ENCODE data around the gene CSTPP1.
"Not testable (repeated sequence)": the region's sequence is repeated elsewhere in the genome, so short reads cannot be mapped to it uniquely, and the experiment has no call there.

The CSTPP1 gene

DNA sequence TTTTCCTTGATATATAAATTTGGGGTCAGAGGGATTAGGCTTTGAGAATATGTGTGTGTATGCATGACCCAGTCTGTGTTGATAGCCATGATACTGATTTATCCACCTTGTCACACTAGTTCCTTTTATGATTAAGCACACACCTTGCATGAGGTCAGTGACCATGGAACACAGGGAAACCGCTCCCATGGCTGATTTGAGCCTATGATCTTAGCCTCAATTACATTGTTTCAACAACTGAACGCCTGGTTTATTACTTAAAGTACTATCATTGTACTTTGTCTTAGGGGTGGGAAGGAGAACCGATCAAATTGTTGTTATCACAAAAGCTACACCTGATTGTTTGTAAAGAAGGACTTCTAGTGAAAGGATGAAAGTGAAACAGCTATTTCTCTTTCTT, 169.4 kb downstream of the CSTPP1 start:
- no peak for DNase-seq

DNA sequence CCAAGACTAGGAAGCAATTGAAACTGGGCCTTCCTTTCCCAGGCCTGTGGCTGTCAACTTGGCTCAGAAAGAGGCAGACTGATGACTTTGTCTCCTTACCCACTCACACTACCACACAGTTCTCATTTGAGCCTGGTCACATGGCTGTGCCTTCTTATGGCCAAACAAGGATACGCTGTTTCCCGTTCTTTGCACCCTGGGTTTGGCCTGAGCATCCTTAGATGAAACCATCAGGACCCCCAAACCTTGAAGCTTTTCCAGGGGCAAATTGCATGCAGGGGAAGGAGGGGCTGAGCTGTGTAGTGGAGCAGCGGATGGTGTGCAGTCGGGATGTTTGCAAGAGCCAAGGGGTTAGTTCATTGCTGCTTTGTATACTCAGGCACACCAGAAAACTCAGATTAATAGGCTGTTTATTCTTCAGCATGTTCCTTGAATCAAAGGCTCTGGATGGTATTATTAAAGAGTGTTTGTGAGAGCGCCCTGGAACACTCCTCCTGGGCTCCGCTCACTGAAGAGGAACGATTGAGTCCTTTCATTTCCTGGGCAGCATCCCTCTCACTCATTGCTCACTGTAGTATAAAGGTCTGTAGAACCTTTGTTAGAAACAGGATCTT, 170.3 kb downstream of the CSTPP1 start:
- DNase-seq = no peak

DNA sequence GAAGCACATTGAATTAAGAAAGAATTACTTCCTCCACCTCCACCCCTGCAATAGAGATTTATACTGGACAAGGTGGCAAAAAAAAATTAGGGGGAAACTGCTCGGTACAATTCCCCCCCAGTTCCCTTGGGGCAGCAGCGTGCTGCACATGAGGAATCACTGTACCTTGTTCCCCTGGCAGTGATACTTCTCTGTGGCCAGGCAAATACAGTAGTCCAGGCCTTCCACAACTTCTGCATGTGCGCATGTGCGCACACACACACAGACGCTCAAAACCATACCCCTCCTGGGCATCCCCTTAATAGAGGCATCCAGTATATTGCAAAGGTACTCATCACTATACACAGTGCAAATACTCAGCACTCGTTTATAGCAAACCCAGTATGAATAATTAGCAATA, 171.2 kb downstream of the CSTPP1 start:
- DNase-seq = no peak

DNA sequence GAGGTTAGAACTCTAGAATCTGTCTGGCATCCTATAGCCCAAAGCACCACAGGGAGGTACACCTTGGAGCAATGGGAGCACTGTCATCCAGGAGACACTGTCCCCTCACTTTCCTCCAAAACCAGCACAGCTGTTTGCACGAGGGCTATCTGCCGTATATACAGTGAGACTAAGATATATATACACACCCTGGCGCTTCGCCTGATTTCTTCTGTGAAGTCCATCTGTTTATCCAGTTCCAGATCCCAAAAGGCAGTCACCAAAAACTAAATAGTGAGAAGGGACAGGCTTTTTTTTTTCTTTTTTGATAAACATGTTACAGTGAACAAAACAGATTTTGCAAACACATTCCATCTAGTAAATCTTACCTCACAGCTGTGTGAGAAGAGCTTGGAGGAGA, 171.7 kb downstream of the CSTPP1 start:
- no peak for DNase-seq

DNA sequence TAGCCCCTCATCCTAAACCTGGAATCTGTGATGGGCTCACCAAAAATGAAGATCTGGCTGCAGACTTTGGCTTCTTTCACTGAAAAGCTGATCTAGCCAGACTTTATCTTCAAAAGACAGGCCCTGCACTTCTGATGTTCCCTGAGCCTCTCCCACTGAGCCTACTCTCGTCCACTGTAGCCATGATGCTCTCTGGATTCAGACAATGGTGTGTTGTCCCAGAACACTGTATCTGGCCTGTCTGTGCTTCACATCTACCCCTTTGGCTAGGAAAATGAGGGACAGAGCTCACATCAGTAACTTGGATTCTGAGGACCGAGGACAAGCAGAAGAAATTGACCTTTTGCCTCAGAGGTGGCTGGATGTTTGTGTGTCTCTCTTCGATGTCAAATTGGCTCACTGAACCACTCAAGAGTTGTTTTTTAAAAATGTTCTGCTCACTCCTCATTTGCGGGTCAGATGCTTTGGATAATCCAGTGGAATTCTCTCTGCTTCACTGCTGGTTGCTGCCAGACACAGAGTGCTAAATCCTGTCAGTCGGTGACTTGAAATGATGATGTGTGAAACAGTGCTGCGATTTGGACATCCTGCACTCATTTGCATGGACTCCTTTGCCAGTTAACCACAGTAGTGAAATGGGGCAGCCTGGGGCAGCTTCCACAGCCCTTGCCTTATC, 172.6 kb downstream of the CSTPP1 start:
- no peak for DNase-seq

DNA sequence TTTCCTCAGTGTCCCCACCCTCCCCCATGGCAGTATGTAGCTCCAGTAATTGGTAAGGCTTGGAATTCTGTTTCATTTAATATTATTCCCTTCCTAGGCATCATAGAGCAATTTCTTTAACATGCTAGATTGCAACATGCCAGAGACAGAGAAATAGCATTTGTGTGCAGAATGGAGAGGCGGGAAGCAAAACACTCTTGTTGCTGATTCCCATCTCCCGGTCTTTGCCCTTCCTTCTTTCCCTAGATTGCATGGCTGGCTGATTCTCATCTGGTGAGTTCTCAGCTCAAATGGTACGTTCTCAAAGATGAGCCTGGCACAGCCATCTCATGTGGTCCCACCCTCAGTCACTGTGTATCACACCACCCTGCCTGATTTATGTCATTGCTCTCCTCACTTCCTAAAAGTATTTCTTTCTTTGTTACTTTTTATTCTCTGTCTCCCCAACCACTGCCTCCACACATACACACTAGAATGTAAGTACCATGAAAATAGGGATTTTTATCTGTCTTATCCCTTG, 173.2 kb downstream of the CSTPP1 start:
- DNase-seq = no peak

DNA sequence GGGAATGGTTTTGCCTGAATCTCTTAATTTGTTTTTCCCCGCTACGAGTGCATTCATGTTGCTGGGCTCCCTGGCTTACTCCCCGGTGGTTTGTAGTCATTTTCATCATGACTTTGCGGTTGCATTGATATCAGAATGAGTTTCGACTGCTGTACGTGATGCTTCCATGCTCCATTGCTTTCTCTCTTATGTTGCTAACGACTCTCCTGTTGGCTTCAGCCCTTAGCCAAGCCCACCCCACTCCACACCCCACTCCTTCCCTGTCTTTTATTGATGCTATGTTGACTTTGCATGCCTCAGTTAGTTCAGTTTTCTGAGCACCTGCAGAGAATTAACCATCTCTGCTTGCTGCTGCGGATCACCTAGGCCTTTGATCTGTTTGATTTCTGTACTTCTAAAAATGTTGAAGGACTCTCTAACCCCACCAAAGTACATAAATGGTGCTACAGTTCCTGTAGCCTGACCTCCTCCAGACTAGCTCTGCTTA, 174.8 kb downstream of the CSTPP1 start:
- peak; percentile 94 for DNase-seq

DNA sequence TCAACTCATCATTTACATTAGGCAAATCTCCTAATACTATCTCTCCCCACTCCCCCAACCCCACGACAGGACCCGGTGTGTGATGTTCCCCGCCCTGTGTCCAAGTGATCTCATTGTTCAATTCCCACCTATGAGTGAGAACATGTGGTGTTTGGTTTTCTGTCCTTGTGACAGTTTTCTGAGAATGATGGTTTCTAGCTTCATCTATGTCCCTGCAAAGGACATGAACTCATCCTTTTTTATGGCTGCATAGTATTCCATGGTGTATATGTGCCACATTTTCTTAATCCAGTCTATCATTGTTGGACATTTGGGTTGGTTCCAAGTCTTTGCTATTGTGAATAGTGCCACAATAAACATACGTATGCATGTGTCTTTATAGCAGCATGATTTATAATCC, 176.4 kb downstream of the CSTPP1 start:
- not testable (repeated sequence) for DNase-seq

DNA sequence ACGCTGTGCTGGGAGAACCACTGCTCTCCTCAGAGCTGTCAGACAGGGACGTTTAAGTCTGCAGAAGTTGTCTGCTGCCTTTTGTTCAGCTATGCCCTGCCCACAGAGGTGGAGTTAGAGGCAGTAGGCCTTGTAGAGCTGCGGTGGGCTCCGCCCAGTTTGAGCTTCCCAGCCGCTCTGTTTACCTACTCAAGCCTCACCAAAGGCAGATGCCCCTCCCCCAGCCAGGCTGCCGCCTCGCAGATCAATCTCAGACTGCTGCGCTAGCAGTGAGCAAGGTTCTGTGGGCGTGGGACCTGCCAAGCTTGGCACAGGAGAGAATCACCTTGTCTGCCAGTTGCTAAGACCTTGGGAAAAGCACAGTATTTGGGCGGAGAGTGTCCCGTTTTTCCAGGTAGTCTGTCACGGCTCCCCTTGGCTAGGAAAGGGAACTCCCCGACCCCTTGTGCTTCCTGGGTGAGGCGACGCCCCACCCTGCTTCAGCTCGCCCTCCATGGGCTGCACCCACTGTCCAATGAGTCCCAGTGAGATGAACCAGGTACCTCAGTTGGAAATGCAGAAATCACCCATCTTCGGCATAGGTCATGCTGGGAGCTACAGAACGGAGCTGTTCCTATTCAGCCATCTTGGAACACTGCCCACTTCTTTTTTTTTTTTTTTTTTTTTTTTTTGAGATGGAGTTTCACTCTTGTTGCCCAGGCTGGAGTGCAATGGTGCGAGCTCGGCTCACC, 182.6 kb downstream of the CSTPP1 start:
- not testable (repeated sequence) for DNase-seq

DNA sequence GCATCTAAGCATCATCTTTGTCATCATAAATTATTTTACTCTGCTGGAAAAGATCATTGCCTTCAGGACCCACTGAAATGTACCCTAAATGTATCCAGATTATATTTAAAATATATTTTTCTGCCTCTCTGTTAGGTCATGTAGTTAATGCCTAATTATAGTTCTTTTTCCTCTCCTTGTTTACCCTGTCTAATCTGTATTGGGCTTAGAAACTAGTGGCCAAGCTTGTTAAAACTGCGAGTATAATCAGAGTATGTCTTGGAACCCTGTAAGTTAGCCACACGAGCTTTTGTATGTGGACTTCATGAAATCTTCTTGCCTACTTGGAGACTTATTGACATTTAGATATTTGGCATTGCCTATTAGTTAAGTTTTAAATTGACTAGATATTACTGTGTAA, 184.5 kb downstream of the CSTPP1 start:
- no peak for DNase-seq

DNA sequence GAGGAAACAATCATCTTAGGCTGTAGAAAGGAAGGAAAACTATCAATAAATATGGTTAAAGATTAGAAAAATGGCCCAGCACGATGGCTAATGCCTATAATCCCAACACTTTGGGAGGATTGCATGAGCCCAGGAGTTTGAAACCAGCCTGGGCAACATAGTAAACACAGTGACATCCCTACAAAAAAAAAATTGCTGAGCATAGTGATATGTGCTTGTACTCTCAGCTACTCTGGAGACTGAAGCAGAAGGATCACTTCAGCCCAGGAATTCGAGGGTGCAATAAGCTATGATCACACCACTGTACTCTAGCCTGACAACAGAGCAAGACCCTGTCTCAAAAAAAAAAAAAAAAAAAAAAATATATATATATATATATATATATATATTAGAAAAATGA, 185.2 kb downstream of the CSTPP1 start:
- DNase-seq = no peak

DNA sequence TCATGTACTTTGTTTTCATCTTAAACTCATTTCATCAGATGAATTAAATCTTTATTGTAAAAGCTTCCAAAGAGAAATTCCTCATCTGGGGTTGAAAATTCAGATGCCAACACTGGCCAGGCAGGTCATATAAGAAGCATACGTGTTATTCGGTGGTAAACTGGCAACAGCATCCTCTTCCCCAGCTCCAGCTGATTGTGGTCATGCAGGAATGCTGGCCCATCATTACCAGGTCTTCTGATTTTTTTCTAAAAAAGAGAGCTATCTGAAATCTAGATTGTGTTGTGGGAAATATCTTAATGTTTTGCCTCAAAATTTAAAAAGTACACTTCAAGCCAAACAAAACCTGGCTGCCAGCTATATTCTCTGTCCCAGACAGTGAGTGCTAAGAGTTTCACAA, 186.5 kb downstream of the CSTPP1 start:
- DNase-seq = no peak

DNA sequence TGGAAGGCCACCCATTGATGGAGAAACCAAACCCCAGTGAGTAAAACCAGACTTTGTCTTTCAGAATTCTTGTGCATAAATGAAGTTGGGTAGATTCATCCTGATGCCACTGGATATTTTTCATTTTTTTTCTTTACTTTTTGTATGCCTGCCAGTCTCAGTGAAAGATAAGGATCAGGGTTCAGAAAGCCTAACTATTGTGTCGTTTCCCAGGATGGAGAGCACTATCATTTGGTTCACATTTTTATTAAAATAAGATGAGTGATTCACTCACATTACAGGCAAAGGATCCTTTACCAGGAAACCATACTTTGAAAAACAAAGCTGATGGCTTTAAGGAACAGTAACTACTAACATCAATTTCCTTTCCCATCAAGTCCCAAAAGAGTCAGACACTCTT, 188.1 kb downstream of the CSTPP1 start:
- DNase-seq = no peak

DNA sequence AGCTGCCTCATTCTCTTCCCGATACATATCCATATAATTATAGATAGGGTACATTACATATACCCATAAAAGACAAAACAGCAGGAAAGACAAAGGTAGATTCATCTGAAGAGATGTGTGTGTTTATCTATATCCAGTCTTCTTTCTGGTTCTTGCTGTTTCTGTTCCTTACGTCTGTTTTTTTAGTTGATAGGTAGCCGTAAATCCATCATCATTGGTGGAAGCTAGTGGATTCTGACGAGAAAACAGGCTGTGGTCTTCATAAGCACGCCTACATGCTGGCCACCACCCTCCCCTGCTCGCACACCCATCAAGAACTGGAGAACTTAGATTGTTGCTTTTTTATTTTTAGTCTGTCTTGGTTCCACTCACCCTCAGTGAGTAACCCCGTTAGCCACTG, 188.5 kb downstream of the CSTPP1 start:
- no peak for DNase-seq

DNA sequence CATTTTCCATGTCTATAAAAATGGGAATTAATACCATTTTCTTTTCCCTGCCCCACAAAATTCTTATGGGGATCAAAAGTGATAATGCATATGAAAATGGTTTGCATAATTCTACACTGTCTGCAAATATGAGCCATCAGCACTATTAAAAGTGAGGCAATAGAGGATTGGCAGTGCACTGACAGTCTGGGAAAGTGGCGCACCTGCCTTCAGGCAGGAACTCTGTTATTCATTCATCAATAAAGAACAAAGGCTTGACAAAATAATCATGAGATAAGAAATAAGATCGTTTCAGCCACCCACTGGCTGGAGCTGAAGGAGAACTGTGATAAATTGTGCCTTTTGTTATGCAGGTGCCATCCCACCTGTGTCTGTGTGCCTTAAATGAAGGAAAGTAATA, 190.7 kb downstream of the CSTPP1 start:
- no peak for DNase-seq

DNA sequence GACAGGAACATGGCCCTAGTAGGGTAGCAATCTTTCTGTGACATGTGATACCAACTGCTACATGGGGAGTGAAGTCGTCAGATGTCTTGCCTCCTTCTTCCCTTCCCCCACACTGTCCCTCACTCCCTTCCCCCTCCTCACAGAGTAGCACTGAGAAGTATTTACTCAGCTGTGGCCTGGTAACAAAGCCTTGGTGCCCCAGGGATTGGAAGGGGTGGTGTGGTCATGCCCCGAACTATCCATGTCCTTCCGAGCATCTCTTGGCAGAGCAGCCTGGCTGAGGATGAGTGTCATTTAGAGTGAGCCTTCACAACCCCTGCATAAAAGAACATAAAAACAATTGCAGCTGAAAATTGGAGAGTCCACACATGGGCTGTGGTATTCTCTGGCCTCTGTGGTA, 194.0 kb downstream of the CSTPP1 start:
- no peak for DNase-seq

DNA sequence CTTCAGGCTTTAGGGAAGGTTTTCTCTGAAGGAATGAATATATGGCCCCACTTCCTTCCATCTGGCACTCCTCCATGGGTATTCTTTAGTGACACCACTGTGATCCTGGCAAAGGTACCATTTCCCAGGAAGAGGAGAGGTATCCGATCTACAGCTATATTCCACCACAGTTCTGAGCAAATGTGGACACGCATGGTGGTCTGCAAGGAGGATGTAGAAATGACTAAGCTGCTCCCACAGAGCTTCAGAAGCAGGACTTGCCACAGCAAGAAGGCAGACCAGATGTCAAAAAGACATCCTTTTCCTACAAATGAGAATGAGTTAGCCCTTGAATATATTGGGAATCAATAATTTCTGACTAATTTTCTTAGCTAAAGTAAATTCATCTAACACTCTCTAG, 194.6 kb downstream of the CSTPP1 start:
- DNase-seq = no peak

DNA sequence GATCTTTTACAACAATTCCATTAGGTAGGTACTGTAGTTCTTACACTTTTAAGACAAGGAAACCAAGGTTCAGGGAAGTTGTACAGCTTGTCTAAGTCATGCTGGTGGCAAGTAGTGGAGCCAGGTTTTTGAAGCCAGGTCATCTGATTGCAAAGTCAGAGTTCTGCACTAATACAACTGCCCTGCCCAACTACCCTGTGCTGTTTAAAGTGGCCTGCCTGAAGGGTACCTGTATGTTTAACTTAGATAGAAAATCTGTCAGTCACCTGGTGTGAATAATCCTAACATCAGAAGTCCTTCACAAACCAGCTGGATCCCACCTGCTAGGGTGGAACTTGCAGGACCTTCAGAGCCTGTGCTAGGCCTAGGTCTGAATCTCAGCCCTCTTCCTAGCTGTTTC, 195.9 kb downstream of the CSTPP1 start:
- no peak for DNase-seq

DNA sequence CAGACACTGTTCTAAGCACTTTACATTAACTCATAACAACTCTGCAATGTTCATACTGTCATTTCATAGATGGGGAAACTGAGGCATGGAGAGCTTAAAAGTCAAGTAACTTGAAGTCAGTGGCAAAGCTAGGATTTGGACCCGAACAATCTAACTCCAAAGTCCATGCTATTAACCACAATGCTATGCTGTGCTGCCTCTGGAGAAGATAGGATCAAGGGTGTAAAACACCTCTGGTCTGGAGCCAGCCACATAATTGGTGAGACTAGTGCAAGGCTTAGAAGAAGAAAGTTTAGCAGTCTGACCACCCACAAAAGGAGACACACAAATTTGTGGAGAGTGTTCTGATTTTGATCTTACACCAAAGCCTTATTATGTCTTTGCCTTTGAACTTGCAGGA, 196.4 kb downstream of the CSTPP1 start:
- DNase-seq = no peak

DNA sequence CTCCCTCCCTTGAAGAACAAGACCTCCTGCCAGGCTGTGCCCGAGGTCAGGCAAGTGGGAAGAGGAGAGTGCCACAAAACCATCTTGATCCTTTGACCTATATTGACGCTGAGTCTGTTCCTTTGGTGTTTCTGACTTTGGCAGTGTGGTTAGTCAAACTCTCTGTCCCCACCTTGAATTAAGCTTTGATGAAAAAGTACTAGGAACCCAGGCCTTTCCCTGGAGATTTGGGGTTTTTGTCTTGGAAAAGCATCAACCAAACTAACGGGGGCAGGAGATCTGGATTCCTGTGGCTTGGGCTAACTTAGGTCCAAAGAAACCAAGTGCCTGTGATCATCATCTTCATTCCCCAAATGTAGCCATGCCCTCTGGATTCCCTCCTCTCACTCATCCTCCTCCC, 199.8 kb downstream of the CSTPP1 start:
- no peak for DNase-seq

DNA sequence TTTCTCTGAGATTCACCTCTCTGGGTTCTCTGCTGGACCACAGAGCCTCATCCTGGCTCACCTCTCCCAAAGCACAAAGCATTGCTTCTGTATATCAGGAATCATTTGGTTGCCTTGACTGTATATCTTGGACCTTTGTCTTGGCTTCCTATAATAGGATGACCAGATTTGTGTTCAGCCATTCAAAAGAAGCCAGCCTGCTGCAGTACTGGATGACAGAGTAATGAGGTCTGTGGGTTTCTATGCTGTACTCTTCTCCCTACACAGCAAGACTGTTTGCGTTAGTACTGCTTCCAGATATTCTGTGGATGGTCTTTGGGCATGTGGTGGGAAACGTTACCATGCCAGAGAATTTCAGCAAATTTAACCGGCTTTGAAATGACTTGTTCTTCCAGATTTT, 200.4 kb downstream of the CSTPP1 start:
- DNase-seq = no peak

DNA sequence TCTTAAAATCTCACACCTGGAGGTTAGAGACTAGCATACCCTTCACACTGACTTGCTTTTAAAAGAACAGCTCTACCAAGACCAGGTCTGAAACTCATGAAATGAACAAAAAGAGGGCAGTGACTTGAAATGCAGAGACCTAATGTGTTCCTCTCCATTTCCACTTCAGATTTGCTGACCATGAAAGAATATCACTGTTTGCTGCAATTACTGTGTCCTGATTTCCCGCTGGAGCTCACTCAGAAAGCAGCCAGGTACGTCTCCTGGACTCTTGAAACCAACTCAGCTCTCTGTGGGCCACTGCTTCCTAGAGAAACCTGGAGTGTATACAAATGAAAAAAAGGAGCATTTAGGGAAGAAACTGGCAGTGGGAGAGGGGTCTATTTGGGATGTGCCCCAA, 200.9 kb downstream of the CSTPP1 start:
- no peak for DNase-seq

DNA sequence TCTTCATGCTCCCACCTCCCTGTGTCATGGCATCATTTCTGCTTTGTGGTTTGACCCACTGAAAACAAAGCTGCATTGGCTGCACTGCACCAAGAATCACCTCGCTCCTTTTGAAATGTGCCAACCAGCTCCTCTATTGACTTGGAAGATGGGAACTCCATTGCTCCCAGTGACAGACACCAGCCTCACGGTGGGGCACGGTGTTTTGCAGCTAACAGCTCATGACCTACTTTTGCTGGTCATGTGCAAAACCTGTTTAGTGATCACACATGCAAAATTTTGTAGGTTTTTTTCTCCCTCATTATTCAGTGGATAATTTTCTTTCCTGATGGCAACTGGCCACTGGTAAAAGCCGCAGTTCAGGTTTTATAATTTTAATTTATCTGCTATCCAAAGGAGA, 203.3 kb downstream of the CSTPP1 start:
- DNase-seq = no peak

DNA sequence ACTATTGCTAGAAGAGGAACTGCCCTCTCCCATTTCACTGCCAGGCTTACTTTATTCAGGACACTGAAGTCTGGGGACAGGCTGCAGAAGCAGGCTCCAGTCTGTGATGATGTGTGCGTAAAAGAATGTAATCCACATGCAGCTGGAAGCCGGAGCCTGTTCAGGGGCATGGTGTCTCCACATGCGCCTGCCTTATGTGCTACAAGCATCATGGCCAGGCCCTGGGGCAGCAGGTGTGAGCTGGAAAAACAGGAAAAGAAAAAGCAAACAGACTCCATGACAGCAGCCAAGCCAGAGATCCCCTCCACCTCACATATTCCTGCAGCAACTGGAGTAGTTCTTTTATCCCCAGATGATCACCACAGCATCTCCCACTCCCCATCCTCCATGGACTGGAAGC, 206.8 kb downstream of the CSTPP1 start:
- no peak for DNase-seq
